LNCaP clone FGC (cell line): Measurements from ENCODE around the gene RNF182.

ENCODE experiments used
- DNase-seq: peaks from one replicate; pipeline ENCODE4 v3.0.0-alpha.2; 2011; ENCODE audit warnings: low read depth
- H3K4me3 ChIP-seq: 2 replicates; pipeline ENCODE4 v1.5.1; 2011; ENCODE audit warnings: mild to moderate bottlenecking, low read depth, low read length, control low read depth
- CTCF ChIP-seq: IDR thresholded peaks from 2 replicates; pipeline ENCODE4 v1.5.1; 2012; ENCODE audit warnings: mild to moderate bottlenecking; ENCODE audit not compliant: control insufficient read depth, insufficient read depth; ENCODE audit errors: extremely low read depth

The RNF182 gene

GRCh38 chr6:13917141-13917540 lies 7.6 kb upstream of the RNF182 start:
- H3K4me3 ChIP-seq, result no peak overlapping the region
- no peak for DNase-seq
- no peak for TF ChIP-seq CTCF

GRCh38 chr6:13918686-13919250 lies 6.0 kb upstream of the RNF182 start:
- no peak for TF ChIP-seq CTCF
- DNase-seq, result no peak
- H3K4me3 ChIP-seq, result no peak overlapping the region

- TF ChIP-seq CTCF, result no peak
- H3K4me3 ChIP-seq, result no peak overlapping the region
These were observed 4.9 kb upstream of the RNF182 start for GRCh38 chr6:13919861-13920260.

GRCh38 chr6:13920552-13920951 lies 4.2 kb upstream of the RNF182 start:
- DNase-seq, result no peak
- no peak overlapping the region for H3K4me3 ChIP-seq
- no peak for TF ChIP-seq CTCF

More at GRCh38 chr6:13919861-13920260, 4.9 kb upstream of the RNF182 start:
- DNase-seq, result no peak

- no peak for DNase-seq
- no peak overlapping the region for H3K4me3 ChIP-seq
- TF ChIP-seq CTCF, result no peak
These were observed 2.0 kb upstream of the RNF182 start for GRCh38 chr6:13922750-13923149.

GRCh38 chr6:13923527-13924145 lies 1.1 kb upstream of the RNF182 start:
- no peak for TF ChIP-seq CTCF
- peak; percentile 51 for DNase-seq
- H3K4me3 ChIP-seq, result peak overlapping the region; percentile 42; the same call in 1 of the 2 replicates
